Mesenchymal stem cell (in vitro differentiated cells and primary cell): Measurements from ENCODE around the gene ANKRD50.
A peak's percentile ranks its signal among the peaks of the same experiment; 100 is the strongest.

Source experiments
- DNase-seq: peaks from one replicate; pipeline ENCODE4 v3.0.0-alpha.2; 2013
- H2AFZ ChIP-seq: one replicate; pipeline ENCODE4 v1.6.1; 2013; ENCODE audit warnings: low read depth, mild to moderate bottlenecking, control low read depth, inconsistent platforms, low read length, moderate library complexity
- H2AK5ac ChIP-seq: 2 replicates; pipeline ENCODE4 v1.6.1; 2013; ENCODE audit warnings: low read length, moderate library complexity, mild to moderate bottlenecking, inconsistent platforms; ENCODE audit not compliant: severe bottlenecking
- H2BK120ac ChIP-seq: one replicate; pipeline ENCODE4 v1.6.1; 2013; ENCODE audit warnings: low read depth, mild to moderate bottlenecking, inconsistent platforms, low read length, moderate library complexity
- H2BK12ac ChIP-seq, 2 experiments: one replicate each; pipeline ENCODE4 v1.6.1; 2013; ENCODE audit warnings: inconsistent platforms in 2 of 2, low read length in 2 of 2, mild to moderate bottlenecking in 2 of 2, moderate library complexity in 2 of 2, control low read depth in 1 of 2
- H2BK15ac ChIP-seq: one replicate; pipeline ENCODE4 v1.6.1; 2013; ENCODE audit warnings: mild to moderate bottlenecking, low read depth, inconsistent platforms; ENCODE audit not compliant: poor library complexity, severe bottlenecking
- H2BK5ac ChIP-seq: 2 replicates; pipeline ENCODE4 v1.6.1; 2013; ENCODE audit warnings: low read depth, mild to moderate bottlenecking, low read length, control low read depth, inconsistent platforms; ENCODE audit not compliant: poor library complexity, severe bottlenecking
- H3K14ac ChIP-seq, 2 experiments: one replicate each; pipeline ENCODE4 v1.6.1; 2013; ENCODE audit warnings: inconsistent platforms in 2 of 2, low read length in 2 of 2, control low read depth in 1 of 2, mild to moderate bottlenecking in 1 of 2, moderate library complexity in 1 of 2
- H3K18ac ChIP-seq, 2 experiments: one replicate each; pipeline ENCODE4 v1.6.1; 2013; ENCODE audit warnings: inconsistent platforms in 2 of 2, low read length in 2 of 2, control low read depth in 1 of 2, low read depth in 1 of 2, mild to moderate bottlenecking in 1 of 2
- H3K23ac ChIP-seq, 2 experiments: one replicate each; pipeline ENCODE4 v1.6.1; 2013; ENCODE audit warnings: inconsistent platforms in 2 of 2, low read length in 2 of 2, mild to moderate bottlenecking in 2 of 2, moderate library complexity in 2 of 2, control low read depth in 1 of 2
- H3K27ac ChIP-seq: 2 replicates; pipeline ENCODE4 v1.5.1; 2013; ENCODE audit warnings: mild to moderate bottlenecking, moderate library complexity, low read length, control low read depth, inconsistent platforms; ENCODE audit not compliant: poor library complexity, severe bottlenecking
- H3K27me3 ChIP-seq, 2 experiments: 2 replicates each; pipeline versions ENCODE4 v1.6.1 to v1.7.0; 2013; ENCODE audit warnings: low read length in 2 of 2, mild to moderate bottlenecking in 2 of 2, moderate library complexity in 2 of 2, control low read depth in 1 of 2, inconsistent platforms in 1 of 2; ENCODE audit not compliant: control insufficient read depth in 1 of 2, insufficient read depth in 1 of 2
- H3K36me3 ChIP-seq, 2 experiments: 2 replicates each; pipeline versions ENCODE4 v1.6.1 to v1.7.0; 2013; ENCODE audit warnings: low read length in 2 of 2, control low read depth in 1 of 2, inconsistent platforms in 1 of 2, low read depth in 1 of 2, mild to moderate bottlenecking in 1 of 2; ENCODE audit not compliant: insufficient read depth in 2 of 2, control insufficient read depth in 1 of 2
- H3K4ac ChIP-seq, 2 experiments: one replicate each; pipeline ENCODE4 v1.6.1; 2013; ENCODE audit warnings: inconsistent platforms in 2 of 2, low read length in 2 of 2, mild to moderate bottlenecking in 2 of 2, moderate library complexity in 2 of 2, control low read depth in 1 of 2, low read depth in 1 of 2
- H3K4me1 ChIP-seq: 2 replicates; pipeline ENCODE4 v1.6.1; 2013; ENCODE audit warnings: low read depth, low read length, control low read depth; ENCODE audit not compliant: control insufficient read depth, insufficient read depth
- H3K4me2 ChIP-seq: 2 replicates; pipeline ENCODE4 v1.6.1; 2013; ENCODE audit warnings: low read length, mild to moderate bottlenecking, inconsistent platforms; ENCODE audit not compliant: poor library complexity, severe bottlenecking
- H3K4me3 ChIP-seq, 2 experiments: 2 replicates each; pipeline versions ENCODE4 v1.5.1 to v1.7.0; 2013; ENCODE audit warnings: low read length in 2 of 2, mild to moderate bottlenecking in 2 of 2, control low read depth in 1 of 2, low read depth in 1 of 2; ENCODE audit not compliant: insufficient read depth in 1 of 2
- H3K79me1 ChIP-seq: replicated peaks from 2 replicates; pipeline ENCODE4 v1.6.1; 2013; ENCODE audit warnings: mild to moderate bottlenecking, control low read depth, low read length, inconsistent platforms; ENCODE audit not compliant: poor library complexity, severe bottlenecking
- H3K9ac ChIP-seq: 2 replicates; pipeline ENCODE4 v1.7.0; 2013; ENCODE audit warnings: mild to moderate bottlenecking, low read length, moderate library complexity
- H3K9me3 ChIP-seq: 2 replicates; pipeline ENCODE4 v1.7.0; 2013; ENCODE audit warnings: mild to moderate bottlenecking, low read length; ENCODE audit not compliant: control insufficient read depth
- H4K8ac ChIP-seq: one replicate; pipeline ENCODE4 v1.6.1; 2013; ENCODE audit warnings: inconsistent platforms, mild to moderate bottlenecking, low read length, moderate library complexity
- H4K91ac ChIP-seq: one replicate; pipeline ENCODE4 v1.6.1; 2013; ENCODE audit warnings: mild to moderate bottlenecking, low read length, inconsistent platforms
- WGBS: methylation state at CpG from one replicate; pipeline ENCODE4 v1.1.7; 2013; ENCODE audit warnings: mixed read lengths; 5-methylcytosine and 5-hydroxymethylcytosine counted together

The ANKRD50 gene

DNA sequence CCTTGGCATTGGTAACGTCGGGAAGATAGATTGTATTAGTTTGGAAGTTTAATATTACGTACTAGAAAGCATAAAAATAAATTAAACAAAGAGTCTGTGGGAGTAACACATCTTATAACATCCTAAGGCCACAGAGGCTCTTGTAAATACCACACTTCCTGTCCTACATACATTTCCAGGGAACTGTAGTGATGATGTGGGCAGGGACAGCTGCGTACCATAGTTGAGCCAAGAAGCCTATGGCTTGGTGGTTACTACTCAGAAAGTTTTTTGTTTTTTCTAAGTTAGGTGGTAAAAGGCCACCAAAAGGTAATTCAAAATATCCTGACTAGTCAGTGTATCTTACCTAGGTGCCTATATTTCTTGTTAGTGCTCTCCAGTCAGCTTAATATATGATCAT is 4.6 kb upstream of the ANKRD50 start:
- no peak overlapping the region for H2AFZ ChIP-seq
- H2AK5ac ChIP-seq: no peak overlapping the region
- no peak overlapping the region for H3K4ac ChIP-seq

DNA sequence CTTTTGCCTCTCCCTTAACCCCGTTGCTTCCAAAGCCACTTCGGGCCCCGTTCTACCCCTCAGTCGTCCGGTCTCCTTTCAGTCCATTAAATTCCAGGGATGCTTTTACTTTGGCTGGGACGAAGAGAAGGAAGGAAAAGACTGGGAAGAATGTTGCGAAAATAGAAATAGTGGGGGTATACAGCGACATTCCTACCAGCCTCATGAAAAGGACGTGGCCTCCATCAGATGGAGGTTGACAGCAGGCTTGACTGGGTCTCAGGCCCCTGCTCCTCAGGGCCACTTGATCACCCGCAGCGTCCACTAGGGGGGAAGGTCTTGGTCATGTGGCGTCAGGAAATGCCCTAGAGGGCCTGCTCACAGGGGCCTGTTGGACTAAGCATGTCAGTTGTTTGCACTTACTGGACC is 657 bp upstream of the ANKRD50 start:
- Histone ChIP-seq H4K91ac (peak overlapping the region; percentile 90), H3K27ac (peak overlapping the region; percentile 98), H3K14ac (peak overlapping the region in 1 of 2 experiments; percentile 87), H3K4me2 (peak overlapping the region; percentile 77), H3K23ac (peak overlapping the region in 1 of 2 experiments; percentile 83), H2BK15ac (peak overlapping the region; percentile 99), H3K79me1 (no peaks in the 10 kb centered on the region), H3K36me3 (no peaks in the 10 kb centered on the region), H2BK120ac (no peak overlapping the region), H3K4me1 (peaks cover 6% of the 10 kb centered on the region), H2AFZ (peak overlapping the region; percentile 76), H3K4ac (peak overlapping the region; percentile 57 to 95), H2BK12ac (peak overlapping the region; percentile 15 to 27), H2BK5ac (peak overlapping the region; percentile 91), H2AK5ac (peak overlapping the region; percentile 79), H3K9me3 (no peaks in the 10 kb centered on the region), H3K4me3 (peak overlapping the region; percentile 71 to 86), H3K18ac (peak overlapping the region; percentile 95 to 98), H3K9ac (peak overlapping the region; percentile 99), H4K8ac (peak overlapping the region; percentile 88), H3K27me3 (no peaks in the 10 kb centered on the region)
- DNase-seq: peak; percentile 89
- 0% methylated on average over 7 of the region's 12 CpGs for WGBS

More for the DNA sequence above, 4.6 kb upstream of the ANKRD50 start:
- no peak for DNase-seq
- no peak overlapping the region for H3K4me3 ChIP-seq
- WGBS: 95% methylated on average over 3 of the region's 4 CpGs
- H3K27ac ChIP-seq: no peak overlapping the region
- no peak overlapping the region for H4K8ac ChIP-seq
- H3K36me3 ChIP-seq: no peaks in the 10 kb centered on the region
- no peak overlapping the region for H2BK120ac ChIP-seq
- H3K14ac ChIP-seq: no peak overlapping the region
- no peaks in the 10 kb centered on the region for H3K9me3 ChIP-seq
- no peak overlapping the region for H3K4me2 ChIP-seq
- H3K9ac ChIP-seq: no peak overlapping the region
- no peak overlapping the region for H4K91ac ChIP-seq
- peaks cover 2% of the 10 kb centered on the region for H3K4me1 ChIP-seq
- no peak overlapping the region for H3K18ac ChIP-seq
- H3K79me1 ChIP-seq: no peaks in the 10 kb centered on the region
- no peaks in the 10 kb centered on the region for H3K27me3 ChIP-seq
- H2BK15ac ChIP-seq: no peak overlapping the region
- H2BK12ac ChIP-seq: no peak overlapping the region
- no peak overlapping the region for H3K23ac ChIP-seq
- no peak overlapping the region for H2BK5ac ChIP-seq

DNA sequence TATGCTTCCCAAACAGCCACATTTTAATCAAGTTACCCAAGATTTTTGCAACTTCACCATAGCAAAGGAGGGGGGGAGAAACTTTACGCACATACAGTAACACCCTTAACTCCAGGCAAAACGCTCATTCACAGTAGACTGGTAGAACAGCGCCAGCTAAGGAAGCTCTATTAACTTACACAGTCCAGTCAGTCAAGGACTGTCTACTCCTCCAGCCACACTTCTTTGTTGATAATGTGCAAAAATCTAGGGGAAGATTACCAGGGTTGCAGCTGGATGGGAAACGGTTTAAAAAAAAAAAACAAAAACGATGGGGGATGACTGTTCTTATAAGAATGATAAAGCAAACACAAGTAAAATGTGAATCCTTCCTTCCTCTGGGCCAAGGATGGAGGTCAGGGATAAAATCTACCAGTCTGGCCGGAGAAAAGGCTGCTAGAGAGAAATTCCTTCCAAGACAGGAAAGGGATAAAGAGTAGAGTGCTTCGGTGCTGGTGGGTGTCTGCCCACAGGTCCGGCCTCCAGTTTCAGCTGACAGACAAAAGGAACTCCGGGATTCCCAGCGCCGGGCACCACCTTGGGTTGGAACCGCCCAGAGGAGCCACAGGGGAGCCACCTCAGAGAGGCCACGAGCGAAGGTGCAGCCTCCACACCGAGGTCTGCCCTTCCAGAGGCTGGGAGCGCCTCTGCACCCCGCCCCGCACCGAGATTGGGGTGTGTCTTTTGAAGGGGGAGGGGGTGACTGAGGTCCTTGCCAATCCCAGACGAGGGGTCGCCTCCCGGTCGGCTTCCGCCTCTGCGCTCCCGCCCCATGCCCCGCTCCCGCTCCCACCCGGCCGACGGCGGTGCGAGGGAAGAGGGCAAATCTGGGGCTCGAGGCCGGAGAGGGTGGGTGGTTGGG is 811 bp downstream of the ANKRD50 start:
- H2AK5ac ChIP-seq: no peak overlapping the region
- peak overlapping the region; percentile 89 to 93 for H3K4me3 ChIP-seq
- H3K18ac ChIP-seq: peak overlapping the region; percentile 98
- peak overlapping the region; percentile 73 to 95 for H3K4ac ChIP-seq
- H3K79me1 ChIP-seq: no peaks in the 10 kb centered on the region
- H2AFZ ChIP-seq: peak overlapping the region; percentile 76
- no peaks in the 10 kb centered on the region for H3K9me3 ChIP-seq
- H4K8ac ChIP-seq: peak overlapping the region; percentile 59
- DNase-seq: peak; percentile 81
- H2BK5ac ChIP-seq: peak overlapping the region; percentile 96
- WGBS: 0% methylated on average over 16 of the region's 35 CpGs
- peak overlapping the region; percentile 95 for H3K27ac ChIP-seq
- no peaks in the 10 kb centered on the region for H3K27me3 ChIP-seq
- peak overlapping the region; percentile 85 to 93 for H3K23ac ChIP-seq
- H2BK12ac ChIP-seq: no peak overlapping the region
- H3K4me2 ChIP-seq: peak overlapping the region; percentile 51
- H3K36me3 ChIP-seq: peaks cover 0 to 9% of the 10 kb centered on the region in 2 experiments
- peaks cover 6% of the 10 kb centered on the region for H3K4me1 ChIP-seq
- peak overlapping the region; percentile 94 for H4K91ac ChIP-seq
- peak overlapping the region; percentile 94 for H3K9ac ChIP-seq
- peak overlapping the region; percentile 82 for H2BK120ac ChIP-seq
- peak overlapping the region; percentile 98 for H2BK15ac ChIP-seq
- peak overlapping the region in 1 of 2 experiments; percentile 96 for H3K14ac ChIP-seq

DNA sequence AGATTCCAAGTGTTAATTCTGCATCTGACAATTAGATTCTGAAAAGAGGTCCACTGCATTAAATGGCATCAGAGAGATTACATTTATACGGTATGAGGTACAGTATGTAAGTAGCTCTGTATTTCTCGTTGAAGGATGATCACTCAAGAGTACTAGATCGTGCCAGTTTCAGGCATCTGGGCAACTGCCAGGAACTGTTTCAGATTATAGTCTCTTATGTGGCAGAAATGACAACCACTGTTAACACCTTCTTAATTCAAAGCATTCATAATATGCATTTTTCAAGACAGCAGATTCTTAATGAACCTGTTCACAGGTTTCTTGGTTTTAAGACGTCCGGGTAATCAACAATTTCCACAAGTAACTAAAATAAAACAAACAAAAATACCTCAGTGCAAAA is 1.6 kb downstream of the ANKRD50 start:
- H3K23ac ChIP-seq: no peak overlapping the region
- peak overlapping the region; percentile 94 for H3K9ac ChIP-seq
- H4K91ac ChIP-seq: no peak overlapping the region
- H3K27me3 ChIP-seq: no peaks in the 10 kb centered on the region
- H2BK12ac ChIP-seq: no peak overlapping the region
- H3K4me2 ChIP-seq: peak overlapping the region; percentile 44
- no peak overlapping the region for H3K4ac ChIP-seq
- no peak overlapping the region for H2BK15ac ChIP-seq
- peak; percentile 28 for DNase-seq
- H2AK5ac ChIP-seq: no peak overlapping the region
- H3K14ac ChIP-seq: no peak overlapping the region
- H3K27ac ChIP-seq: no peak overlapping the region
- H3K36me3 ChIP-seq: peaks cover 0 to 13% of the 10 kb centered on the region in 2 experiments
- no peak overlapping the region for H3K18ac ChIP-seq
- H3K79me1 ChIP-seq: no peaks in the 10 kb centered on the region
- H3K4me3 ChIP-seq: peak overlapping the region in 1 of 2 experiments; percentile 93
- H2BK120ac ChIP-seq: no peak overlapping the region
- 64% methylated on average over 5 of the region's 5 CpGs for WGBS
- peaks cover 6% of the 10 kb centered on the region for H3K4me1 ChIP-seq
- no peaks in the 10 kb centered on the region for H3K9me3 ChIP-seq
- H4K8ac ChIP-seq: no peak overlapping the region
- H2AFZ ChIP-seq: no peak overlapping the region
- no peak overlapping the region for H2BK5ac ChIP-seq
